NCI-H2081 treated with DMSO at 0.1 percent for 48 hours (cell line): ENCODE results near the gene PTPRO.

Experiments used
- DNase-seq: peaks from one replicate; lab custom pipeline; 2025; lab: John Stamatoyannopoulos, UW

PTPRO gene

GRCh38 chr12:15526033-15526432 is 203.7 kb downstream of the PTPRO start:
- no peak for DNase-seq

GRCh38 chr12:15527201-15528080 is 205.1 kb downstream of the PTPRO start:
- no peak for DNase-seq

- no peak for DNase-seq
These were observed 206.4 kb downstream of the PTPRO start for GRCh38 chr12:15528666-15529065.

GRCh38 chr12:15530361-15530760 is 208.1 kb downstream of the PTPRO start:
- no peak for DNase-seq

- DNase-seq, result no peak
These were observed 210.2 kb downstream of the PTPRO start for GRCh38 chr12:15532364-15532977.

- no peak for DNase-seq
These were observed 212.0 kb downstream of the PTPRO start for GRCh38 chr12:15534322-15534721.

GRCh38 chr12:15534874-15535273 is 212.6 kb downstream of the PTPRO start:
- no peak for DNase-seq

GRCh38 chr12:15535352-15535781 is 213.1 kb downstream of the PTPRO start:
- no peak for DNase-seq

- no peak for DNase-seq
These were observed 214.1 kb downstream of the PTPRO start for GRCh38 chr12:15536446-15536845.

- no peak for DNase-seq
These were observed 216.6 kb downstream of the PTPRO start for GRCh38 chr12:15538881-15539280.

GRCh38 chr12:15540005-15540404 is 217.7 kb downstream of the PTPRO start:
- DNase-seq, result no peak

GRCh38 chr12:15540469-15540872 is 218.2 kb downstream of the PTPRO start:
- no peak for DNase-seq

GRCh38 chr12:15541996-15542631 is 219.8 kb downstream of the PTPRO start:
- no peak for DNase-seq

- no peak for DNase-seq
These were observed 221.0 kb downstream of the PTPRO start for GRCh38 chr12:15543347-15543746.

GRCh38 chr12:15544589-15544988 is 222.3 kb downstream of the PTPRO start:
- no peak for DNase-seq

- no peak for DNase-seq
These were observed 223.0 kb downstream of the PTPRO start for GRCh38 chr12:15545334-15545733.

GRCh38 chr12:15546102-15546701 is 223.9 kb downstream of the PTPRO start:
- no peak for DNase-seq

- no peak for DNase-seq
These were observed 224.8 kb downstream of the PTPRO start for GRCh38 chr12:15547063-15547462.

GRCh38 chr12:15547691-15548090 is 225.4 kb downstream of the PTPRO start:
- DNase-seq, result no peak

- DNase-seq, result no peak
These were observed 228.5 kb downstream of the PTPRO start for GRCh38 chr12:15550793-15551192.

GRCh38 chr12:15555446-15555845 is 233.1 kb downstream of the PTPRO start:
- no peak for DNase-seq

GRCh38 chr12:15556411-15557102 is 234.2 kb downstream of the PTPRO start:
- DNase-seq, result no peak
